Mucosa of descending colon (tissue), 3 donors: ENCODE measurements around the gene RALB. TPM values are rescaled to one million over a fixed set of nuclear protein-coding genes. Genes with fewer than 3 reads are reported as not detected.

ENCODE experiments used
- ATAC-seq: fragments of 200-7000 bp; cut with Tn5 transposase; one replicate; pipeline ENCODE4 v1.9.1; 2020; ENCODE audit warnings: mild to moderate bottlenecking, moderate library complexity
- DNase-seq, 3 donors: peaks; one replicate each; pipeline ENCODE4 v3.0.0-alpha.2; 2020
- H3K36me3 ChIP-seq: fragments of 200-600 bp; one replicate; pipeline ENCODE4 v1.8.0; 2021; ENCODE audit warnings: low read depth, mild to moderate bottlenecking
- H3K4me1 ChIP-seq: fragments of 200-600 bp; one replicate; pipeline ENCODE4 v1.8.0; 2021; ENCODE audit warnings: low read depth, mild to moderate bottlenecking
- H3K4me3 ChIP-seq: fragments of 200-600 bp; one replicate; pipeline ENCODE4 v1.8.0; 2021; ENCODE audit warnings: mild to moderate bottlenecking
- H3K9me3 ChIP-seq: fragments of 200-600 bp; one replicate; pipeline ENCODE4 v1.8.0; 2021; ENCODE audit warnings: mild to moderate bottlenecking
- CTCF ChIP-seq: fragments of 200-600 bp; IDR thresholded peaks from one replicate; pipeline ENCODE4 v1.8.0; 2022; ENCODE audit warnings: antibody characterized with exemption, mild to moderate bottlenecking
- intact Hi-C, 2 donors: fragments of 100-400 bp; cut with DNase I in 1 of 2; cut with micrococcal nuclease in 1 of 2; formaldehyde crosslinking; loops; one replicate each; pipeline versions ENCODE4 v1.11.0 to v1.11.1; 2022; cut with DNase I, micrococcal nuclease
- long read RNA-seq, 2 donors: library from polyadenylated mRNA; unstranded; transcript quantifications; one replicate each; pipeline ENCODE4 v2.0.0, GENCODE V29; 2019 to 2021
- total RNA-seq, 3 donors: library from RNA; stranded (reverse); fragmentation: NEBNext Ultra II Directional in 2 of 3; extraction: Animal tissue kit (Norgen Biotek cat#: 25700) in 2 of 3; gene quantifications; one replicate each; pipeline versions ENCODE4 v1.2.1 to v1.2.4, GENCODE V29; 2021 to 2023
- donor health status: DM: no; HTN: no; CAD: no; lungs with moderate emphysema.
- donor health status: DM: no; HTN: no; CAD: no.
- donor health status: DM: no; HTN: yes; CAD: no.

RALB gene
- total RNA-seq: 10 to 100 TPM; 75.1 to 83.8 (median 80.8) TPM
- long read RNA-seq, donor 1, transcript RALB-201 (5 exons, 2,344 nt): major isoform, 140 of 224 reads
- long read RNA-seq, donor 1, transcript RALB-203 (5 exons, 1,252 nt): minor isoform, 58 of 224 reads
- long read RNA-seq, donor 1, partial matches to known transcripts: 13 of 224 reads
- long read RNA-seq, donor 1, other reads (novel, unspliced or antisense): 13 of 224 reads
- long read RNA-seq, donor 2, transcript RALB-203 (5 exons, 1,252 nt): minor isoform, 26 of 101 reads
- long read RNA-seq, donor 2, transcript RALB-201 (5 exons, 2,344 nt): major isoform, 42 of 101 reads
- long read RNA-seq, donor 2, partial matches to known transcripts: 26 of 101 reads
- long read RNA-seq, donor 2, other reads (novel, unspliced or antisense): 7 of 101 reads

GRCh38 chr2:120252225-120253020, at the start of gene RALB:
Gene RALB (plus strand): TSS chr2:120252852. CDS start chr2:120278665, 25,813 bp downstream.
- no peaks in the 10 kb centered on the region for H3K9me3 ChIP-seq
- TF ChIP-seq CTCF: no peak
- DNase-seq: peak; percentile 100
- H3K36me3 ChIP-seq: no peaks in the 10 kb centered on the region
- ATAC-seq: peak; percentile 94
- peak within 1 kb of the TSS; percentile 75 for H3K4me3 ChIP-seq
- peaks cover 9% of the 10 kb centered on the region for H3K4me1 ChIP-seq
- intact Hi-C loops: no loop called here

GRCh38 chr2:120203251-120204021, 49.2 kb upstream of the RALB start:
- Histone ChIP-seq H3K9me3 (no peaks in the 10 kb centered on the region), H3K4me1 (no peaks in the 10 kb centered on the region), H3K4me3 (no peak overlapping the region), H3K36me3 (no peaks in the 10 kb centered on the region)
- TF ChIP-seq CTCF: no peak
- DNase-seq (no peak), ATAC-seq (no peak)
- intact Hi-C loops: no loop called here

- H3K36me3 ChIP-seq: no peaks in the 10 kb centered on the region
- TF ChIP-seq CTCF: no peak
- DNase-seq: no peak
- ATAC-seq: no peak
- no peaks in the 10 kb centered on the region for H3K4me1 ChIP-seq
- no peaks in the 10 kb centered on the region for H3K9me3 ChIP-seq
- intact Hi-C loops: no loop called here
- no peak overlapping the region for H3K4me3 ChIP-seq
Measured at GRCh38 chr2:120204022-120204405, 48.6 kb upstream of the RALB start.

- DNase-seq (no peak), ATAC-seq (no peak)
- Histone ChIP-seq H3K4me3 (no peak overlapping the region), H3K36me3 (no peaks in the 10 kb centered on the region), H3K9me3 (no peaks in the 10 kb centered on the region), H3K4me1 (no peaks in the 10 kb centered on the region)
- intact Hi-C loops: no loop called here
- TF ChIP-seq CTCF: no peak
Measured at GRCh38 chr2:120204417-120204816, 48.2 kb upstream of the RALB start.

GRCh38 chr2:120204945-120205670, 47.5 kb upstream of the RALB start:
- intact Hi-C loops: no loop called here
- no peak for DNase-seq

More at GRCh38 chr2:120204945-120205670, 47.5 kb upstream of the RALB start:
- no peak for ATAC-seq
- no peaks in the 10 kb centered on the region for H3K4me1 ChIP-seq
- no peaks in the 10 kb centered on the region for H3K9me3 ChIP-seq
- H3K36me3 ChIP-seq: no peaks in the 10 kb centered on the region
- no peak for TF ChIP-seq CTCF
- H3K4me3 ChIP-seq: no peak overlapping the region
